IPS-NIHi7 (cell line): ENCODE measurements around the gene MBD6.
A peak's percentile ranks its signal among the peaks of the same experiment; 100 is the strongest.

Experiments
- DNase-seq: peaks from one replicate; pipeline ENCODE4 v3.0.0; 2012; ENCODE audit warnings: mixed read lengths; ENCODE audit errors: extremely low spot score

MBD6 gene, protein sequence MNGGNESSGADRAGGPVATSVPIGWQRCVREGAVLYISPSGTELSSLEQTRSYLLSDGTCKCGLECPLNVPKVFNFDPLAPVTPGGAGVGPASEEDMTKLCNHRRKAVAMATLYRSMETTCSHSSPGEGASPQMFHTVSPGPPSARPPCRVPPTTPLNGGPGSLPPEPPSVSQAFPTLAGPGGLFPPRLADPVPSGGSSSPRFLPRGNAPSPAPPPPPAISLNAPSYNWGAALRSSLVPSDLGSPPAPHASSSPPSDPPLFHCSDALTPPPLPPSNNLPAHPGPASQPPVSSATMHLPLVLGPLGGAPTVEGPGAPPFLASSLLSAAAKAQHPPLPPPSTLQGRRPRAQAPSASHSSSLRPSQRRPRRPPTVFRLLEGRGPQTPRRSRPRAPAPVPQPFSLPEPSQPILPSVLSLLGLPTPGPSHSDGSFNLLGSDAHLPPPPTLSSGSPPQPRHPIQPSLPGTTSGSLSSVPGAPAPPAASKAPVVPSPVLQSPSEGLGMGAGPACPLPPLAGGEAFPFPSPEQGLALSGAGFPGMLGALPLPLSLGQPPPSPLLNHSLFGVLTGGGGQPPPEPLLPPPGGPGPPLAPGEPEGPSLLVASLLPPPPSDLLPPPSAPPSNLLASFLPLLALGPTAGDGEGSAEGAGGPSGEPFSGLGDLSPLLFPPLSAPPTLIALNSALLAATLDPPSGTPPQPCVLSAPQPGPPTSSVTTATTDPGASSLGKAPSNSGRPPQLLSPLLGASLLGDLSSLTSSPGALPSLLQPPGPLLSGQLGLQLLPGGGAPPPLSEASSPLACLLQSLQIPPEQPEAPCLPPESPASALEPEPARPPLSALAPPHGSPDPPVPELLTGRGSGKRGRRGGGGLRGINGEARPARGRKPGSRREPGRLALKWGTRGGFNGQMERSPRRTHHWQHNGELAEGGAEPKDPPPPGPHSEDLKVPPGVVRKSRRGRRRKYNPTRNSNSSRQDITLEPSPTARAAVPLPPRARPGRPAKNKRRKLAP

DNA sequence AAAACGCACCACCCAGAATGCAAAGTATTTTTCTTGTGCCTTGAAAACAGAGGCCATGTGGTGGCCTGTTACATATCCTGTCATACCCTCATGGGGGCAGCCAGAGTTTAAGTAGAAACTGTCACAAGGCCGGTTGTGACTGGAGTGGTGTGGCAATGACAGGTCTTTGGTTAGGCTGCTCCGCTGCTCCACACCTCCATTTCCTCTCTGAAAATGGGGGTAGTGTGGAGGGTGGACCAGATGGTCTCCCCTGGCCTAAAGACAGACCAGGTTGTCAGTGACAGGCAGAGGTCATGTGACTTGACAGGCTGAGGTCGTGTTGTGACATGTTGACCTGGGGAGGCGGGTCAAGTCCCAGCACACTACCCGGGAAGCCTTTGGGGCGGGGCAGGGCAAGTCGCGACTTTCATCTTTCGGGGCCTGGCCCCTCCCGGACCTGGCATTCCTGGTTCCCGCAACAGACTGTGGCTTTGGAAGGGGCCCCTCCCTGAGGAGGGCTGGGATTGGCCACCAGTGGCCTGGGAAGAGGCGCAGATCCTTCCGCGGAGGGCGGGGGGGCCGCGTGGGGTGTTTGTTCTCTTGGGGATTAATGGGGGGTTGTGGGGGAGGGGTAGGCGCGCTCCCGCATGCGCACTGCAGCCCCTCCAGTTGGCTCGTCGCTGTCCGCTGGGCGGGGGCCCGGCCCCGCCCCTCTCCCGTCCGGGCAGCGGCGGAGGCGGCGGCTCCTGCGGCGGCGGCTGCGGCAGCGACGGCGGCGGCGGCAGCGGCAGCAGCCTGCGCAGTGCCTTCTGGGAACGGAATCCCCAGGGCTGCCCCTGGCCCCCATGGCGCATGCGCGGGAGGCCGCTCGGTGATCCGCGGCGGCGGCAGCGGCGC is at the start of gene MBD6:
TSS of gene MBD6 (plus strand) at position 814 of the 876 bp plus-strand sequence. CDS start 1,480 bp downstream, outside the sequence.
- DNase-seq, result peak; percentile 94

DNA sequence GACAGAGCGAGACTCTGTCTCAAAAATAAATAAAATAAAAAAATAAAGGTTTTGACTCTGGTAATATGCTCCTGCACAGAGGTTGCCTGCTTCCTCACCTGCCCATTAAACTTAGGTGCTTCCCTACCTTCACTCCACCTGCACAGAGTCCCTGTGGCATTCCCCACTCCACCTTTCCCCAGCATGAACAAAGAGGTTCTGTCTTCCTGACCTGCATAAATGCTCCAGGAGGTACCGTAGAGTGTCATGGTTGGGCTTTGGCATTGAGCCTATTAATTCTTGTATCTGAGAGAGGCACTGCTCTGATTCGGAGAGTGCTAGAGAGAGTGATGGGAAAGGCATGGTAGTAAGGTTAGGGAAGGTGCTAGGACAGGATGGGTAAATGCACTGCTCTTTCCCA is 49.2 kb upstream of the MBD6 start:
- DNase-seq, result no peak

DNA sequence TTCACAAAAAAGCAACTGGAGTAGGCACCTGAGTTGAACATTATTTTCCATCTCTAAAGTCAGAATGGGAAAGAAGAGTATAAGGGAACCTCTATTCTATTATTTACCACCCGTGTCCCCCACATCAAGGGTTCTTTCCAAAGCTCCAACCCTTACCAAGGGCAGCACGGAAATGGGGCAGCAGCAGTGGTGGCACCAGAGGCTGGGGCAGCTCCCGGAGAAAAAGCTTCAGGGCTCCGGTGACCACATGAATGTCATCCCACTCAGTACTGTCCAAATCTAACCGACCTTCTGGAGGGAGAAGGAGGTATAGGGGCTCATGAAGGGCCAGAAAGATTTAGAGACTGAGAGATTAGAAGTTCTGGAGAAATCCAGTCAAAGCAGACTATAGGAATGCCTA is 48.7 kb upstream of the MBD6 start:
- no peak for DNase-seq

DNA sequence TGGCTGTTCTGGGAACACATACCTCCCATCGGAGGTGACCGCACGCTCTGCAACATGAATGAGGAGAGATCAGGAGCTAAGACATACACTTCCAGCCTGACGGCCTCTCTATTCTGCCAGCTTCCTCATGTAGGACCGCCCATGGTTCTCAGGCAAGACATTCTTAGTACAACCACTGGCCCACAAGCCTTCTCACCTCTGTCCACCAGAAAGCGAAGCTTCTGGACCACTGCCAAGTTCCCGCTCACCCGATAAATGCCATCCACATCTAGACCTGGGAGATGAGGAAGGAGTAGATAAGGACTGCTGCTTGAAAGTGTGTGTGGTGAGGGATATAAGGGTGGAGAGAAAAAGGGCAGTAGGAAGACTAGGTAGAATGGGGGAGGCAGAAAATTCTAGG is 48.2 kb upstream of the MBD6 start:
- no peak for DNase-seq

DNA sequence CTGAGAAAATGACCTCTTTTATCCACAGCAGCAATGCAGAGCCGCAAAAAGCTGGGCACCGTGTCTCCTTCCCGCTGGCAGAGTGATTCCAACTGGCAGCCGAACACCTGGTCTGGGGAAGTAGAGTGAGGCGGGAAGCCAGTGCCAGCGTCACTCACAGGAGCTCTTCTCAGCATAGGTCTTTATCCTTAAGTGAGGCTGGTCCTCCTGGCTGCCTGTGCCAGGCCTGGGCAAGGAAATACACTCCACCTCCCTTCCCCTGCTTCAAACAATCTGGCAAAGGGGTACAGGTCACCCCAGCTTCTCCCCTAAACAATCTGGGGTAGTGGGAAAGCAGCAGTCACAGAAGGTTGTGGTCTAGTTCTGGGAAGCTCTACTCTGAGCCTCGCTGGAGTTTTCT is 47.8 kb upstream of the MBD6 start:
- no peak for DNase-seq

DNA sequence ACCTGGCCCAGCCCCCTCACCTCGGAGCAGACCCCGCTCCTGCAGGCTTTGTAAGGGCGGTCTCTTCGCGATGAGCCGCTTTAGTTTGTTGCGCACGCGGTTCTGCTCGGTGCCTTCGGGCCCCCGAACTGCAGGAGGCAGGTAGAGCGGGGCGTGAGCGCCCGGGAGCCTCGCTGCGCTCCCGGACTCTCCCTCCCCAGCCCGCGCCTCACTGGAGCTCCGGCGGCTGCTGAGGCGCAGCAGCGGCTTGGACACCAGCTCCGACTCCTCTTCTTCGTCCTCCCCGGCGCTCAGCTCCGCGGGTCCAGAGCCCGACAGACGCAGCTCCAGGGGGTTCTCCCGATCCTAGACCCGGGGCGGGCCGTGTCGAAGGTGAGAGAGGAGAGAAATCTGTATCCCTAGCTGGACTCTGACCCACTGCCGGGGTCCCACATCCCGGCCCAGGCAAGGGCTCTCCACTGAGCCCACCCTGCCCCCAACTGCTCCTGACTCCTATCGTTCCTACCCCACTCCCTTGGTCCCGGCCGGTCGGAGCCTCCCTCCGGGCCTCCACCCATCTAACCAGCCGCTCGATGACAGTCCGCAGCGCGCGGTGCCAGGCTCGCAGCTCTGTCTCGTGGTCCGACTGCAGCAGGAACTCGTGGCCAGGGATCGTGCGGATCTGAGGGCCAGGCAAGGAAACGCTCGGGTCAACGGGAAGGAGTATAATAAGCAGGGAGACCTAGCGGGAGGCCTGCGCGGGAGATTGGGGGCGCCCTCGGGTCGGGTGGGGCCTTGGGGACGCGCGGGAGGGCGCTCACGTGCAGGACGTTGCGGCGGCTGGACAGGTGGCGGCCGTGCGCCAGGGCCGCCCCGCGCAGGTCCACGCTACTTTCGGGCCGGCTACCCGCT is 47.1 kb upstream of the MBD6 start:
- DNase-seq, result peak; percentile 55

DNA sequence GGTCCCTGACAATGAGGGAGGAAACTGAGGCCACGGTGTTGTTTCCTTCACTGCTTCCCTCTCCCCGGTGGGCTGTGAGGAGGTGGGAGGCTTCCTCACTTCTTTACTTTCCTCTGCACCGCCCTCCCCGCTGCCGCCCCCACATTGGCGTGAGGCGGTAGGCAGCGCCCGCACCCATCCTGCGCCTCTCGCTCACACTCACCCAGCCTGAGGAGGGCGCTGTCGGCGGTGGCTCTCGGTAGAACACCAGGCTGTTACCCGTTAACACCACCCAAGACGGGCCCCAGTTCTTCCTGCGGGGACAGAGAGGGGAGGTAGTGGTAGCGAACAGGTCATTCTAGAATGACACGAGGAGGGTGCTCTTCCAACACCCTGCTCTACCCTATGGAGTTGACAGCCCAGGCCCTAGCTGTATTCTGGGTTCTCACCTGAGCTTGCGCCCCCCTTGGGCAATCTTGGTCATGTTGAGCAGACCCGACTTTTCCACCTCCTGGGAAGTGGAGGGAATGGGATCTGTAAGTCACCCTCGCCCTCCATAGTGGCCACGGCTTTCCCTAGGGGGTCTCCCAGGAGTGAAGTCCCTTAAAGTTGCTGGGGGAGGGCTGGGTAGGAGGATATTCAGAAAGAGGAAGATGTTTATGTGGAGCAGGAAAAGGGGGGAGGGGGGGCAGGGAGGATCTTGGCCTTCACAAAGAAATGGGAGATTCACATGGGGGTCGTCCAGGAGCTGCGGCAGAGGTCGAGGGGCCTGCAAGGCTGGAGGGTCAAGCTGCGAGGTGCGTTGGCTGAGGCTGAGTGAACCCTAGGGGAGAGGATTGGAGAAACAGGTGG is 46.2 kb upstream of the MBD6 start:
- peak; percentile 56 for DNase-seq

DNA sequence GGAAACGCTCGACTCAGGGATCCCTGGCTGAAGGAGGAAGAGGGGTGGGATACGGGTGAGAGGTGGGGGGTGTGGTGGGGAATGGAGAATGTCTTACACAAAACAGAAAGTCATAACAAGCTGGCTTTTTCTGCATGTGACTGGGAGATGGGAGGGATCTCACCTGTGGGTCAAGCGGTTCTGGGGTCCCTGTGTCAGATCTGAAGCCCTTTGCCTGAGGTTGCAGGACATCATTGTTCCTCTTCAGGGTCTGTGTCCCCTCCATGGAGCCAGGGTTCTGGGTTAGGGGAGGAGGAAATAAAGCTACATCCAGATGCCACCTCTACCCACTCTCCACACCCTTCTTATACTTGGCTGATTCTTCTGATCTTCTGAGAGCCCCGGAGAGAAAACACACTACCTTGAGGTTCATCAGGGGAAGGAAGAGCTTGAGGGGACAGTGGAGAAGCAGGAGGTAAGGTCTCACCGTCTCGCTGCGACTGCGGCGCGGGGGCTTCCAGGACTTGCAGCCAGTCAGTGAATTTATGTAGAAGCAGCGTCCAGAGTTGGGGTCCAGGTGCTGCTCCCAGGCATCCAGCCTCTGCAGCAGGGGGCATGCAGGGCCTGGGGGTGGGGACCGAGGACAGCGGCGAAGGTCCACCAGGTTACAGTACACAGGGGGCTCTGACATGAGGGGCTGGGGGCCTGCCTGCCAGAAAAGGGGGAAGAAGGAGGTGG is 45.5 kb upstream of the MBD6 start:
- no peak for DNase-seq

DNA sequence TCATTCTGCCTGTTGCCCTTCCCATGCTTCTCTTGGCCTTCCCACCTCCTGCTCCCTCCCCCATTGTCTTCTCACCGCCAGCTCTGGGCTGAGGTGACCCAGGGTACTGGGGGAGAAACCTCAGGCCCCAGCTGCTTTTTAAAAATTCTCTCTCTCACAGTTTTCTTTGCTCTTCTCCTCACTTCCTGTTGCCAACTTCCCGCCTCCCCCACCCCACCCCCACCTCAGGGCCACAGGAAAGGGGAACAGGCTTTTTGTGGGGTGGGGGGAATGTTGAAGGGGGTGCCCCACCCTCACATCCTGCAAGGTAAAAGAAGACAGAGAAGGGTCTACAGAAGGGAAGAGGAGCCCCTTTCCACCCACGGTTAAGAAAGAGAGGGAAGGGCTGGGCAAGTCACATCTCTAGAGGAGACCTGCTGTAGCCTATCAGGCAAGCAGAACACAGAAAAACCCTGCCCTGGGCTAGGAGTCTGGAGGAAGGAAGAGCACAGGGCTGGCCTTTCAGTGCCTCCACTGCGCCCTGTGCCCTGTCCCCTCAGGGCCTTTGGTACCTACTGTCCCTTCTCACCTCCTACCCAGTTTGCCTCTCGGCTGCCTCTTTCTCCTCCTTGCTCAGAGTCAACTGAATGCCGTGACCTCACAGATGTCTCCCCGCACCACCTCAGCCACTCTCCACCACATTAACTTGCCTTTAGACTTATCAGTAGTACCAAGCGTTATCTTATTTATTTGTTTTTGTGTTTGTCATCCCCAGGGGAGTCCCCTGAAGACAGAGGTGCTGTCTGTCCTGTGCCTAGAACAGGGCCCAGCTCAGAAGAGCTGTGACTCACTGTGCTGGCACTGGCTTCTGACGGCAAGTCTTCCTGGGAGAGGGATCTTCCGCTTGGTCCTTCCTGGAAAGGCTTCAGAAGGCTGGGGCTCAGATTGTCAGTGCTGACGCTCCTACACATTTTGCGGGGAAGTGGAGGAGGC is 44.6 kb upstream of the MBD6 start:
- no peak for DNase-seq

DNA sequence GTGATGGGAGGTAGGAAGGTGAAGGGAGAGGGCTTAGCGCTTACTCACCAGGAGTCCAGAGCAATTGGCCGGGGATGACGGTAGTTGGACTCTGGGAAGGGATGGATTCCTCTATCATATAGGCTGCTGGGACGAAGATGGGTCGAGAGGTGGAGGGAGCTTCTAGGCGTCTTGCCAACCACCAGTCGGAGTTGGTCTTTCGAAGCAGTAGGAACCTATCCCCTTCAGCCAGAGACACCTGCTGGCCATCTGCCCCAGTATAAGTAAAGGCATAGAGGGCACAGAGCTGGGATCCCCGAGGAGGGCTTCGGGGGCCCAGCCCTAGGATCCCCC is 43.6 kb upstream of the MBD6 start:
- no peak for DNase-seq

DNA sequence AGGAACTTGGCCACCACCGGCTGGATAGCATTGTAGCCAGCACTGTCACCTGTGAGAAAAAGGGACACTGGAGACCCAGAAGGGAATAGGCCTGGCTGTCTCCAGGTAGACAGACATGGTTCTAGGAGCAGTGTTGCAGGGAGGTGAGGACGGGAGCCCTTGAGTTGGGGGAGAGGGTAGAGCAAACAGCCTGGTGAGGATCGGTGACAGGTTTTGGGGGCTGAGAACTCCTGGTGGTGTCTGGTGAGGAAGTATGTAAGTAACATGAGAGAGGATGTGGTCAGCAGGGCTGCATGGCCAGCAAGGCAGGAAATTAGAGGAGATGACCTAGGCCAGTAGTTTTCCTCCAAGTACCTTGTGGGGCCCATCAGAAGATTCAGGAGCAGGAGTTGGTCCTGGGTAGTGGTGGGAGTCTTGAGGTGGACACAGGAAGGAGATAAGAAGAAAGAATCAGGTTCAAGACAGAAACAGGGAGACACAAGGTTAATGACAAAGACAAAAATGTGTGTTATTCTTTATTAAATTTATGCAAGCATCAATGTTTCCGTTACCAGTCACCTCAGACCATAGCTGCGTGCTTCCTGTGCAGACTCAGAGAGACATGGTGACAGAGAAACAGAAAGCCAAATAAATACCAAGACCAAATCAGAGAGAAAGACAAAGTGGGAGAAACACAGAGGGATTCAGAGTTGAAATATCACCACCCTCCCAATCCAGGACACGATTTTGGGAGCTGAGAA is 43.1 kb upstream of the MBD6 start, which contains the start of gene ARHGAP9:
TSS of gene ARHGAP9 (minus strand) at position 491 of the 740 bp plus-strand sequence. CDS start at position 31, 460 bp downstream.
- no peak for DNase-seq

DNA sequence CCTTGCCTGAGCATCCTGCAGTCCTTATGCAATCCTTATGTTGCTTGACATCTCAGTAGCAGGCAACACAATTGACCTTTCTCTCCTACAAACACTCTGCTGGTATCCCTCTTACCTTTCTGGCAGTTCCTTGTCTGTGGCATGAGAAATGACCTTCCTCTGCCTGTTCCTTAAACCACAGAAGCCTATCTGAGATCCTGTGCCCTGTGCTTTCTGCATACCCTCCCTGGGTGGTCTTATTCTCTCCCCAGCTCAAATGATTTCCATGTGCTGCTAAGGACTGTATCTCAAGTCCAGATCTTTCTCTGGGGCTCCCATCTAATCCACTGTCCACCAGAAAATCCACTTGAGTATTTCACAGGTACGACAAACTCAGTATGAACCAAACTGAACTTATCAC is 41.0 kb upstream of the MBD6 start:
- no peak for DNase-seq

DNA sequence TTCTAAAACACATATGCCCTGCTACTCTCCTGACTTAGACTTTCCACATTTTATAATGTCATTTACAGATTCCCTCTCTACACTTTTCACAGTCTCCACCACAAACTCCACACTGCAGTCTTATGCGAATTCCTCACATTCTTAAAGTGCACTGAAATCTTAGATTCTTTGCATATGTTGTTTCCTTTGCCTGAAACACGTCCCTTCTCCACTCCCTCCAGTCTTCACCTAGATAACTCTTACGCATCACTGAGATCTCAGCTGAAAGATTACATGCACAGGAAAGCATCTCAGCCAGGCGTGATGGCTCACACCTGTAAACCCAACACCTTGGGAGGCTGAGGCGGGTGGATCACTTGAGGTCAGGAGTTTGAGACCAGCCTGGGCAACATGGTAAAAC is 39.2 kb upstream of the MBD6 start:
- no peak for DNase-seq

DNA sequence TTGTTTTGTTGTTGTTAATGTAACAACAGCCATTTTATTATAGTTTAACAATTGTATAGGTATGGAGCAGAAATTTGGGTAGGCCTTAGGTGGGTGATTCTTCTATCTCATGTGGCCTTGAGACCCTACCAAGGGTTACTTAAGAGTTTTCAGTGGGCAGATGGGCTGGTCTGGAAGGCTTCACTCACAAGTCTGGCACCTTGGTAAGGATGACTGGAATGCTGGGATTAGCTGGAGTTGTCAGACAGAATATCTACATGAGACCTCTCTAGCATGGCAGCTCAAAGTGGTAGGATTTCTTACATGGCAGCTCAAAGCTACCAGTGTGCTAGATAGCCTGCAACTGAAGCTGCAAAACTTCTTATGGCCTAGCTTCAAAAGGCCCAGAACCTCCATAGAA is 36.9 kb upstream of the MBD6 start:
- no peak for DNase-seq

DNA sequence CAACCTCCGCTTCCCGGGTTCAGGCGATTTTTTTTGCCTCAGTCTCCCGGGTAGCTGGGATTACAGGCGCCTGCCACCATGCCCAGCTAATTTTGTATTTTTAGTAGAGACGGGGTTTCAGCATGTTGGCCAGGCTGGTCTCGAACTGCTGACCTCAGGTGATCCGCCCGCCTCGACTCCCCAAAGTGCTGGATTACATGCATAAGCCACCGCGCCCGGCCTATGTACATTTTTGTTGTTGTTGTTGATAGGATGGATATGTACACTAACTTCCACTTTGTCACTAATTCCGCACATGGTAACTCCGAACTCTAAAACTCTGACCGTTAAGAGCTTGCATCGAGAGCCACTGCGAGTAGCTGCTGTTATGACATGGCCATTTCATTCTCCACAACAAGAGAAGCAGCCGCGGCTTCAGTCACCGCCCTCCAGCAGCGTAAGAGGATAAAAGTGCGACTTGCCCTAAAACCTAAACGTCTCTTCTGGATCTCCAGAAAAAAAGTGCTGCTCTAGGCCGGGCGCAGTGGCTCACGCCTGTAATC is 35.5 kb upstream of the MBD6 start:
- no peak for DNase-seq

DNA sequence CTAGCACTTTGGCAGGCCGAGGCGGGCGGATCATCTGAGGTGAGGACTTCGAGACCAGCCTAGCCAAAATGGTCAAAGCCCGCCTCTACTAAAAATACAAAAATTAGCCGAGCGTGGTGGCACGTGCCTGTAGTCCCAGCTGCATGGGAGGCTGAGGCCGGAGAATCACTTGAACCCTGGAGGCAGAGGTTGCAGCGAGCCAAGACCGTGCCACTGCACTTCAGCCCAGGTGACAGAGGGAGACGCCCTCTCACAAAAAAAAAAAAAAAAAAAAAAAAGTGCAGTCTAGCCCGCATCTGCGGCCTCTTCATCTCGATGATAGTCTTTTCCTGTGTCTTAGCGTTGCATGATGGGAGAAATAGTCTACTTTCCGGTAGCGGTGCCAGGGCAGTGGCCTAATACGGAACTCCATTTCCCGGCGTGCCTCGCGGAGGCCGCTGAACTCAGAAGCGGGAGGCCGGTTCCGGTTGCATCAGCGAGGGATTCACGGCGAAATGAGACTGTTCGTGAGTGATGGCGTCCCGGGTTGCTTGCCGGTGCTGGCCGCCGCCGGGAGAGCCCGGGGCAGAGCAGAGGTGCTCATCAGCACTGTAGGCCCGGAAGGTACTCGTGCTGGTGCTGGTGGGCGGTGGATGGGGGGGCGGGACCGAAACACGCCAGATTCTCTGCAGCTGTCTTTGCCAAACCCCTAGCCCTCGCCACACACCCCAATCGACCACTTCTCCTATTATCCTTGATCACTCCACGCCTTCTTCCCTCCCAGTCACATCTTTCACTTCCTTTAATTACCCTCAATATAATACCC is 34.8 kb upstream of the MBD6 start, which contains the start of gene MARS1:
TSS of gene MARS1 (plus strand) at position 472 of the 805 bp plus-strand sequence. CDS start at position 495, 23 bp downstream.
- peak; percentile 92 for DNase-seq
